GM21737 (cell line): ENCODE measurements around the gene INF2.
A peak's percentile ranks its signal among the peaks of the same experiment; 100 is the strongest.
"Not testable (repeated sequence)": the region's sequence is repeated elsewhere in the genome, so short reads cannot be mapped to it uniquely, and the experiment has no call there.

Experiments
- ATAC-seq: cut with Tn5 transposase; IDR thresholded peaks from one replicate; pipeline ENCODE4 v1.9.1; 2021; ENCODE audit warnings: mild to moderate bottlenecking, moderate library complexity; ENCODE audit not compliant: unreplicated experiment

INF2 gene

GRCh38 chr14:104689109-104689880 is at the start of gene INF2:
TSS of gene INF2 (plus strand) at chr14:104689618. CDS start at chr14:104701366, 11,748 bp downstream.
- ATAC-seq, result no peak

DNA sequence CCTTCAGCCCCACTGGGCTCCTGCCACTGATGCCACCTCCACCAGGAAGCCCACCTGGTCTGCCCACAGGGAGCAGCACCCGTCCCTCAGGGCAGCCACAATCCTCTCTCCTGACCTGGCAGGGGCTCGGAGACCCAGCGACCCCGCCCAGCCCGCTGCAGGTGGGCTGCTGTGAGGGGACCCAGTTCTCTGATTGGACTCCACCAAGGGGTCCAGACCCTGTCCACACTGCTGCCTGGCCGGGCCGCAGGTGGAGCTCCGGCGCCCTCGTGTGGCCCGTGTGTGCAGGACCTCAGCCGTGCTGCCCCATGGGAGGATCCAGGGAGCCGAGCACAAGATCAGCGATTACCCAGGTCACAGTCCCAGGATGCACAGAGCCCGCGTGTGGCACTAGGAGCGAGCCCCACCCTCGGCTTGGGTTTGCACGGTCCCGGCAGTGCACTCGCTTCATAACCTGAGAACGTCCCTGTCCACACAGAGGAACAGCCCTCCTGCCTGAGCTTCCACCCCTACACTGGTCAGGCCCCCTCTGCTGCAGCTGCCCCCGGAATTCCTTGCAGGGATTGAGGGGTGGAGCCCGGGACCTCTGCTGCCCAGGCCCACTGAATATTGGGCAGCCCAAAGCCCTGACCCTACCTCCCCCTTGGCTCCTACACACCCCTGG is 49.4 kb upstream of the INF2 start:
- ATAC-seq, result no peak

DNA sequence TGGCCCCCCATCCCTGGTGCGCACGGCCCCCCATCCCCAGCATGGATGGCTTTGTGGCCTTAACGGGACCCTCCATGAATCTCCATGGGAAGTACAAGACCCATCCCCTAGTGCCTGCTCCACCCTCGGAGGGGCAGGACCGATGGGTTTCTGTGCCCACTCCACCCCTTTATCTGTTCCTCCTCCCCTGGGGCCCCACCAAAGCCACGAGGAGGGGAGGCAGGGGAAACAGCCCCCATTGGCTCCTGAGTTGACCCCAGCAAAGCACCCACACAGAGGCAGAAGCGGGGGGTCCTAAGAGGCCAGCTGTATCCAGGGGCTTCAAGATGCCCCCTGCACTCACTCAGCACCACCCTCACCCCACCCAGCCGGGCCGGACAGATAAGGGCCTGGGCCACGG is 48.7 kb upstream of the INF2 start:
- ATAC-seq, result no peak

- no peak for ATAC-seq
These were observed 47.5 kb upstream of the INF2 start for GRCh38 chr14:104641753-104642539.

- ATAC-seq, result no peak
These were observed 46.9 kb upstream of the INF2 start for GRCh38 chr14:104642540-104642868.

GRCh38 chr14:104643306-104643705 is 46.1 kb upstream of the INF2 start:
- no peak for ATAC-seq

DNA sequence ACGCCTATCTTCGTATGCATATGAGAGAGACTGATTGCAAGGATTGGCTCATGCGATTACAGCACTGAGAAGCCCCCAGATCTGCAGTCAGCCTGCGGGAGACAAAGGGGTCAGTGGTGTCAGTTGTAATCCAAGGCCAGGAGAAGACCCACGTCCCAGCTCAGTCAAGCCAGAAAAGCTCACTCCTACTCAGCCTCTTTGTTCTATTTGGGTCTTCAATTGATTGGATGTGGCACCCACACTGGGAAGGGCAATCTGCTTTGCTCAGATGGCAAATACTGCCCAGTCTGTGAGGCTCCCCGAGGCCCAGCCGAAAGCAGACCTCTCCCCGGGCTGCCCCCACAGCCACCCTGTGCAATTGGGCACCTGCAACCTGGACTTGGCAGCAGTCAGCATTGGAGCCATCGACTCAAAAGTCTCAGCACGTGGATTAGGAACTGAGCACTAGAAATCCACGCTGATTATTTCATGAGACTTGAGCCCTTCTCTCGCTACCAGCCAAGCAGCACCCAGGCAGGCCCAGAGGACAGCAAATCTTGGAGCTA is 45.3 kb upstream of the INF2 start:
- no peak for ATAC-seq

DNA sequence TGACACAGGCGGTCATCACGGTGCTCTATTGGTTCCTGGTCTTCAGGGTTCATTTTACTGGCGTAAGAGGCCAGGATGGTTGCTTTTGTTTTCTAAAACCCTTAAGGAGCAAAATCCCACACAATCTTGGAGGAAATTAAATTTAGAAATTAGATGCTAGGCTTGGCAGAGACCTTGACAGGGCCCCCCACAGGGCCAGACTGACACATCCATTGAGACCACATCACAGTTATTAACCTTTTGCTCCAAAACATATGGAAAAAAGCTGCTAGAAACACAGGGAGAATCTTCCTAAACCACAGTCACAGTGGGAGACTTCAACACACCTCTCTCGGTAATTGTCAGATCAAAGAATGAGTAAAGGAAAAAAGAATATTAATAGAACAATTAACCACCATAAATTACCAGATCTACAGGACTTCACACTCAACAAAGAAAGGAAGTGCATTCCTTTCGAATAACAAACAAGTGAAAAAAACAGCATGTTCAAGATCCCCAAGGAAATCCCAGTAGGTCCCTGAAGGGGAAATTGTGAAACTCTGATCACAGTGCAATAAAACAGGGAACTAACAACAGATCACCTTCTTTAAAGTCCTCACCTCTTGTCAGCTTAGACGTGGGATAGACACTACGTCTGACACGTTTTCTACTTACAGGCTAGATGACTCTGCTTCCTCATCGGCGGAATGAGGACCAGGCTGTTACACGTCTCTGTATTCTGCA is 44.6 kb upstream of the INF2 start:
- ATAC-seq, result no peak

- no peak for ATAC-seq
These were observed 41.9 kb upstream of the INF2 start for GRCh38 chr14:104647467-104648043.

DNA sequence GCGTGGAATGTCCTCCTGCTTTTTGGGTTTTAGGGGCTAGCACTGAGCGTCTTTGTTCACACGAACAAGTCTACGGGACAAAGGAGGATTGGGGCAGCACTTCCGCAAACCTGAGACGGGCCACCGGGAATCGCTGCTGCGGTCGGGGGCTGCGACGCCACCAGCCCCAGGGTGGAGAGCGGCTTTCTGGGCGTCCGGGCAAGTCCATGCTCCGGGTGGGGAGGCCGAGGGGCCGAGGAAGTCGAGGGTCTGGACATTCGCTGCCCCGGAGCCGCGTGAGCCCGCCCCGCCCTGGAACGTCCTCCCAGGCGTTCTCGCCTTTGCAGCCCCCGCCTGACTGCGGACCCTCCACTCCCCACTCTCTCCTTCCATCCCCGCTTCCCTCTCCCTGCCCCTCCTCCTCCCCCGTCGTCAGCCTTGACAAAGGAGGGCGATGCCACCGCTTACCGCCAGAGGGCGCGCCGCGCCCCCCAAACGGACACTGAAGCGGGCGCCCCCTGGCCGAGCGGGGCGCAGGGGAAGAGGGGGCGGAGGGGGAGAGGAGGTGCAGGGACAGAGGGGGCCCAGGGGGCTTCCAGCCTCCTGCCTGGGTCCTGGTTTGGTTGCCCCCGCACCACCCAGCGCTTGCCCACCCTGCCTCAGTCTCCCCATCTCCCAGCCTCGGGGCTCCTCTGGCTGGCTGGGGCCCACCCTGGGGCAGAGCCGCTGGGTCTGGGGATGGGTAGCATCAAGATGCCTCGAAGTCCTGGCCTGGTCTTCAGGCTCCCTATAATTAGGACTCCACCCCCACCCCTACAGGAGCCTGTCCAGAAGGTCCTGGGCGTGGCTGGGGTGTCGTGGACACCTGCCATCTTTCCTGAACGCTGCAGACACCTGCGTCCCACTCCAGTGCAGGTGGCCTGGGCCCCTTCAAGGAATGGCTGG is 39.1 kb upstream of the INF2 start:
- peak; percentile 51 for ATAC-seq

DNA sequence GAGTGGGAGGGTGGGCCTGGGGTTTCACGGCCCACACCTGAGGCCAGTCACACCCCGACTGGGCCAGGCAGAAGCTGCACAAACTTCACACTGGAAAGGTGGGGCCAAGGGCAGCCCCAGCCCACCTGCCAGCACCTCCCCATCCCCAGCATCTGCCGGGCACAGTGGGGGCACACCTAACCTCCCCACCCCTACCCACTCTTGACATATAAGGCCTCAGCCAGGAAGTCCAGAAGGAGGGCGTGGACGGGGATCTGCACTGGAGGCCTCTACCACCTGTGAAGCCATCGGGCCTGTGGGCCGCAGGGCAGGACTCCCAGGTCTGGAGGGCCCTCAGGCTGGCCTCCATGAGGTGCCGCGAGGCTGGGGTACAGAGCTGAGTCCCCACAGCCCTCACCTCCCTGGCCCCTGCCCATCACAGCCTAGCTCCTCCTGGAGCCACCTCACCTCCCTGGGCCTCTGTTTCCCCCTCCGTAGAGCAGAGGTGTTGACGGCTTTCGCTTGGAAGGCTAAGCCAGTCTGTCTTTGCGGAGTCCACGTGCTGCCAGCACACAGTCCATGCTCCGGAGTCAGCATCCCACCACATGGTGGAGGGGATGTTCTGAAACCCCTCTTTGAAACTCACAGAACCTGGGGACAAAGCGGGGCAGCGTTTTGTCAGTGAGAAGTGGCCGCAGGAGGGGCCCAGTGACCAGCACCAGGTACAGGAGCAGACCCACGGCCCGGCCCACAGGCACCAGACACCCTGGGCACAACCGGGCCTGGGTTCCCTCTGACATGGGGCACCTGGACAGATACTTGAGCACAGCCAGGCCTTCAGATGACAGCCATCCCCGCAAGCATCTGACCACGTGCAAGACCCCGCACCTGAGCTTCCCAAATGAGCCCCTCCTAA is 38.2 kb upstream of the INF2 start:
- ATAC-seq, result no peak

DNA sequence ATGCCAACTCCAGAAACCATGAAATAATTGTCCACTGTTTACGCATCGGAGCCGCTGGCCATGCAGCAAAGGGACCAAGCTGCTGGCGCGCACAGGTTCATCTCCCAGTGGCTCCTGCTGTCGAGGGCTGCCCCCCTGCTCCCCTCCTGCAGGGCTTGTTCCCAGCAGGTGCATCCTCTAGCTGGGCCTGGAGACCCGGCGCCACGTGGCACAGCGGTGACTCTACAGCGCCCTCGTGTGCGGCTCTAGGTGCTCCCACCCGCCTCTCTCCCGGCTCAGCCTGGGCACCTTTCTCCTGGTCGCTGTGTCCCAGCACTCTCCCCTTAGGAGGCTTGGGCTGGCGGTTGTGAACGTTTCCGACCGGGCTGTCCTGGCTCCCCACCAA is 37.5 kb upstream of the INF2 start:
- ATAC-seq, result no peak

GRCh38 chr14:104652386-104652785 is 37.0 kb upstream of the INF2 start:
- ATAC-seq, result no peak

DNA sequence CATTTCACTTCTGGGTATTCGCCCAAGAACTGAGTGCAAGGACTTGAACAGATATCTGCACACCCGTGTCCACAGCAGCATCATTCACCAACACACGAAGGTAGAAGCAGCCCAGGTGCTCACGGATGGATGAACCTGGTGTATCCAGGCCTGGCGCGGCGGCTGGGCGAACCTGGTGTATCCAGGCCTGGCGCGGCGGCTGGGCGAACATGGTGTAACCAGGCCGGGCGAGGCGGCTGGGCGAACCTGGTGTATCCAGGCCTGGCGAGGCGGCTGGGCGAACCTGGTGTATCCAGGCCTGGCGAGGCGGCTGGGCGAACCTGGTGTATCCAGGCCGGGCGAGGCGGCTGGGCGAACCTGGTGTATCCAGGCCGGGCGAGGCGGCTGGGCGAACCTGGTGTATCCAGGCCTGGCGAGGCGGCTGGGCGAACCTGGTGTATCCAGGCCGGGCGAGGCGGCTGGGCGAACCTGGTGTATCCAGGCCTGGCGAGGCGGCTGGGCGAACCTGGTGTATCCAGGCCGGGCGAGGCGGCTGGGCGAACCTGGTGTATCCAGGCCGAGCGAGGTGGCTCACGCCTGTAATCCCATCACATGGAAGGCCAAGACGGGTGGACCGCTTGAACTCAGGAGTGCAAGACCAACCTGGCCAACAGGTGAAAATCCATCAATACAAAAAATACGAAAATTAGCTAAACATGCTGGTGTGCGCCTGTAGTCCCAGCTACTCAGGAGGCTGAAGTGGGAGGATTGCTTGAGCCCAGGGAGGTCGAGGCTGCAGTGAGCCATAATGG is 36.1 kb upstream of the INF2 start:
- not testable (repeated sequence) for ATAC-seq

DNA sequence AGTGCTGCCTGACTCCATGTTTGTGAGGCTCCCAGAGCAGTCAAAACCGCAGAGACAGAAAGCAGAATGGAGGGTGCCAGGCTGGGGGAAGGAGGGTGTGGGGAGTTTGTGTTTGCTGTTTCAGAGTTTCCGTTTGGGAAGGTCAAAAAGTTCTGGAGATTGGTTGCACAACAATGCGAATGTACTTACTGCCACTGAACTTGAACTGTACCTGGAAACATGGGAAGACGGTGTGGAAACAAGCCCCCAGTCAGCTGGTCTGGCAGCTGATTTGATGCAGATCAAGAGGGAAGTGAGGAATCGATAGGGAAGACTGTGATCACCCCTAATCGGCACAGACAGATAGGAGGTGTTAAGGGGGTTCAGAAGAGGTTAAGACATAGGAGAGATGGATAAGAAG is 35.3 kb upstream of the INF2 start:
- no peak for ATAC-seq

GRCh38 chr14:104655128-104655848 is 34.1 kb upstream of the INF2 start:
- no peak for ATAC-seq
